HepG2 (cell line): ENCODE measurements around the gene ATF3.

ENCODE experiments used
- ZNF276 ChIP-seq: sonication (generic); formaldehyde crosslinking; IDR thresholded peaks from 2 replicates; pipeline ENCODE4 v1.4.0; 2020; ENCODE audit warnings: mild to moderate bottlenecking, low read depth, missing genetic modification reagents
- TF ChIP-seq, protein P1 (sequence below): IDR thresholded peaks from 2 replicates; pipeline ENCODE4 v1.6.1; 2016; ENCODE audit warnings: missing compliant biosample characterization, missing genetic modification reagents, borderline replicate concordance
- TF ChIP-seq, protein P2 (sequence below): sonication (generic); formaldehyde crosslinking; IDR thresholded peaks from 2 replicates; pipeline ENCODE4 v1.5.0; 2020; ENCODE audit warnings: mild to moderate bottlenecking, missing genetic modification reagents, moderate library complexity
- TF ChIP-seq, protein P3 (sequence below): sonication (generic); formaldehyde crosslinking; IDR thresholded peaks from 2 replicates; pipeline ENCODE4 v1.8.0; 2022; ENCODE audit warnings: mild to moderate bottlenecking, missing genetic modification reagents, moderate library complexity
- TF ChIP-seq, protein P4 (sequence below): sonication (generic); formaldehyde crosslinking; conservative IDR thresholded peaks from 2 replicates; pipeline ENCODE4 v1.4.0; 2020; ENCODE audit warnings: missing genetic modification reagents

GRCh38 chr1:212670301-212670700 lies 61.7 kb downstream of the ATF3 start:
- TF ChIP-seq, protein P1, sequence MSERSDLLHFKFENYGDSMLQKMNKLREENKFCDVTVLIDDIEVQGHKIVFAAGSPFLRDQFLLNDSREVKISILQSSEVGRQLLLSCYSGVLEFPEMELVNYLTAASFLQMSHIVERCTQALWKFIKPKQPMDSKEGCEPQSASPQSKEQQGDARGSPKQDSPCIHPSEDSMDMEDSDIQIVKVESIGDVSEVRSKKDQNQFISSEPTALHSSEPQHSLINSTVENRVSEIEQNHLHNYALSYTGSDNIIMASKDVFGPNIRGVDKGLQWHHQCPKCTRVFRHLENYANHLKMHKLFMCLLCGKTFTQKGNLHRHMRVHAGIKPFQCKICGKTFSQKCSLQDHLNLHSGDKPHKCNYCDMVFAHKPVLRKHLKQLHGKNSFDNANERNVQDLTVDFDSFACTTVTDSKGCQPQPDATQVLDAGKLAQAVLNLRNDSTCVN (CRISPR knock-in tag), result no peak
- no peak for TF ChIP-seq ZNF276 (CRISPR knock-in tag)
- TF ChIP-seq, protein P2, sequence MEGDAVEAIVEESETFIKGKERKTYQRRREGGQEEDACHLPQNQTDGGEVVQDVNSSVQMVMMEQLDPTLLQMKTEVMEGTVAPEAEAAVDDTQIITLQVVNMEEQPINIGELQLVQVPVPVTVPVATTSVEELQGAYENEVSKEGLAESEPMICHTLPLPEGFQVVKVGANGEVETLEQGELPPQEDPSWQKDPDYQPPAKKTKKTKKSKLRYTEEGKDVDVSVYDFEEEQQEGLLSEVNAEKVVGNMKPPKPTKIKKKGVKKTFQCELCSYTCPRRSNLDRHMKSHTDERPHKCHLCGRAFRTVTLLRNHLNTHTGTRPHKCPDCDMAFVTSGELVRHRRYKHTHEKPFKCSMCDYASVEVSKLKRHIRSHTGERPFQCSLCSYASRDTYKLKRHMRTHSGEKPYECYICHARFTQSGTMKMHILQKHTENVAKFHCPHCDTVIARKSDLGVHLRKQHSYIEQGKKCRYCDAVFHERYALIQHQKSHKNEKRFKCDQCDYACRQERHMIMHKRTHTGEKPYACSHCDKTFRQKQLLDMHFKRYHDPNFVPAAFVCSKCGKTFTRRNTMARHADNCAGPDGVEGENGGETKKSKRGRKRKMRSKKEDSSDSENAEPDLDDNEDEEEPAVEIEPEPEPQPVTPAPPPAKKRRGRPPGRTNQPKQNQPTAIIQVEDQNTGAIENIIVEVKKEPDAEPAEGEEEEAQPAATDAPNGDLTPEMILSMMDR (CRISPR knock-in tag), result no peak
- TF ChIP-seq, protein P3, sequence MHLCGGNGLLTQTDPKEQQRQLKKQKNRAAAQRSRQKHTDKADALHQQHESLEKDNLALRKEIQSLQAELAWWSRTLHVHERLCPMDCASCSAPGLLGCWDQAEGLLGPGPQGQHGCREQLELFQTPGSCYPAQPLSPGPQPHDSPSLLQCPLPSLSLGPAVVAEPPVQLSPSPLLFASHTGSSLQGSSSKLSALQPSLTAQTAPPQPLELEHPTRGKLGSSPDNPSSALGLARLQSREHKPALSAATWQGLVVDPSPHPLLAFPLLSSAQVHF (CRISPR knock-in tag), result no peak
- TF ChIP-seq, protein P4, sequence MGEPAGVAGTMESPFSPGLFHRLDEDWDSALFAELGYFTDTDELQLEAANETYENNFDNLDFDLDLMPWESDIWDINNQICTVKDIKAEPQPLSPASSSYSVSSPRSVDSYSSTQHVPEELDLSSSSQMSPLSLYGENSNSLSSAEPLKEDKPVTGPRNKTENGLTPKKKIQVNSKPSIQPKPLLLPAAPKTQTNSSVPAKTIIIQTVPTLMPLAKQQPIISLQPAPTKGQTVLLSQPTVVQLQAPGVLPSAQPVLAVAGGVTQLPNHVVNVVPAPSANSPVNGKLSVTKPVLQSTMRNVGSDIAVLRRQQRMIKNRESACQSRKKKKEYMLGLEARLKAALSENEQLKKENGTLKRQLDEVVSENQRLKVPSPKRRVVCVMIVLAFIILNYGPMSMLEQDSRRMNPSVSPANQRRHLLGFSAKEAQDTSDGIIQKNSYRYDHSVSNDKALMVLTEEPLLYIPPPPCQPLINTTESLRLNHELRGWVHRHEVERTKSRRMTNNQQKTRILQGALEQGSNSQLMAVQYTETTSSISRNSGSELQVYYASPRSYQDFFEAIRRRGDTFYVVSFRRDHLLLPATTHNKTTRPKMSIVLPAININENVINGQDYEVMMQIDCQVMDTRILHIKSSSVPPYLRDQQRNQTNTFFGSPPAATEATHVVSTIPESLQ (CRISPR knock-in tag), result no peak
